ACC112 (cell line): ENCODE data around the gene GDPGP1.

Experiments used
- H2AFZ ChIP-seq: fragments of 200-600 bp; sonication (generic); one replicate; pipeline ENCODE4 v1.6.0; 2017; ENCODE audit warnings: antibody characterized with exemption, low read length; ENCODE audit not compliant: unreplicated experiment
- H3K27ac ChIP-seq: fragments of 200-600 bp; sonication (generic); 2 replicates; pipeline ENCODE4 v1.5.1; 2014; ENCODE audit warnings: low read depth, mild to moderate bottlenecking, antibody characterized with exemption, low read length, moderate library complexity
- H3K27me3 ChIP-seq: fragments of 200-600 bp; sonication (generic); 2 replicates; pipeline ENCODE4 v1.6.1; 2014; ENCODE audit warnings: mild to moderate bottlenecking, antibody characterized with exemption, low read length, moderate library complexity, mixed read lengths; ENCODE audit not compliant: insufficient read depth
- H3K36me3 ChIP-seq: fragments of 200-600 bp; sonication (generic); 2 replicates; pipeline ENCODE4 v1.6.1; 2016; ENCODE audit warnings: mild to moderate bottlenecking, antibody characterized with exemption, low read length, moderate library complexity, mixed read lengths; ENCODE audit not compliant: insufficient read depth
- H3K4me1 ChIP-seq: fragments of 200-600 bp; sonication (generic); one replicate; pipeline ENCODE4 v1.6.1; 2016; ENCODE audit warnings: low read length, mixed read lengths; ENCODE audit not compliant: insufficient read depth, unreplicated experiment, control insufficient read depth
- H3K4me3 ChIP-seq: fragments of 200-600 bp; sonication (generic); 2 replicates; pipeline ENCODE4 v1.5.1; 2014; ENCODE audit warnings: mild to moderate bottlenecking, low read depth, low read length
- H3K79me2 ChIP-seq: fragments of 200-600 bp; sonication (generic); one replicate; pipeline ENCODE4 v1.6.0; 2016; ENCODE audit warnings: low read length; ENCODE audit not compliant: control insufficient read depth, unreplicated experiment, insufficient read depth

GDPGP1 gene

GRCh38 chr15:90213818-90214204, 20.2 kb upstream of the GDPGP1 start:
- Histone ChIP-seq H3K27ac (no peak overlapping the region), H3K36me3 (no peaks in the 10 kb centered on the region), H3K79me2 (peaks cover 2% of the 10 kb centered on the region), H3K4me1 (peaks cover 17% of the 10 kb centered on the region), H3K4me3 (no peak overlapping the region), H2AFZ (no peak overlapping the region), H3K27me3 (no peaks in the 10 kb centered on the region)

- Histone ChIP-seq H3K36me3 (no peaks in the 10 kb centered on the region), H3K79me2 (peaks cover 2% of the 10 kb centered on the region)
Observed at GRCh38 chr15:90214553-90215196, 19.3 kb upstream of the GDPGP1 start.

GRCh38 chr15:90217671-90218394, 16.2 kb upstream of the GDPGP1 start:
- no peak overlapping the region for H3K27ac ChIP-seq
- no peak overlapping the region for H3K4me3 ChIP-seq
- peaks cover 4% of the 10 kb centered on the region for H3K4me1 ChIP-seq
- no peaks in the 10 kb centered on the region for H3K79me2 ChIP-seq
- H3K36me3 ChIP-seq, result no peaks in the 10 kb centered on the region
- no peaks in the 10 kb centered on the region for H3K27me3 ChIP-seq
- no peak overlapping the region for H2AFZ ChIP-seq

More at GRCh38 chr15:90214553-90215196, 19.3 kb upstream of the GDPGP1 start:
- no peak overlapping the region for H2AFZ ChIP-seq
- no peak overlapping the region for H3K4me3 ChIP-seq
- H3K4me1 ChIP-seq, result peaks cover 17% of the 10 kb centered on the region
- H3K27me3 ChIP-seq, result no peaks in the 10 kb centered on the region
- no peak overlapping the region for H3K27ac ChIP-seq

- no peak overlapping the region for H3K4me3 ChIP-seq
- H3K36me3 ChIP-seq, result no peaks in the 10 kb centered on the region
- H3K79me2 ChIP-seq, result no peaks in the 10 kb centered on the region
- H3K27me3 ChIP-seq, result no peaks in the 10 kb centered on the region
- no peak overlapping the region for H3K27ac ChIP-seq
- H3K4me1 ChIP-seq, result peaks cover 4% of the 10 kb centered on the region
- no peak overlapping the region for H2AFZ ChIP-seq
Observed at GRCh38 chr15:90219421-90220141, 14.4 kb upstream of the GDPGP1 start.

GRCh38 chr15:90221246-90221900, 12.6 kb upstream of the GDPGP1 start:
- no peaks in the 10 kb centered on the region for H3K79me2 ChIP-seq
- no peaks in the 10 kb centered on the region for H3K36me3 ChIP-seq
- H3K27me3 ChIP-seq, result no peaks in the 10 kb centered on the region
- H3K27ac ChIP-seq, result no peak overlapping the region
- H2AFZ ChIP-seq, result no peak overlapping the region
- H3K4me1 ChIP-seq, result peaks cover 4% of the 10 kb centered on the region
- H3K4me3 ChIP-seq, result no peak overlapping the region

- Histone ChIP-seq H3K27me3 (no peaks in the 10 kb centered on the region), H3K36me3 (no peaks in the 10 kb centered on the region), H3K4me1 (peaks cover 4% of the 10 kb centered on the region), H3K4me3 (no peak overlapping the region), H3K27ac (no peak overlapping the region), H2AFZ (no peak overlapping the region), H3K79me2 (no peaks in the 10 kb centered on the region)
Observed at GRCh38 chr15:90222547-90222946, 11.5 kb upstream of the GDPGP1 start.

- Histone ChIP-seq H3K36me3 (no peaks in the 10 kb centered on the region), H3K27ac (no peak overlapping the region), H2AFZ (no peak overlapping the region), H3K27me3 (no peaks in the 10 kb centered on the region), H3K4me3 (no peak overlapping the region), H3K4me1 (peaks cover 4% of the 10 kb centered on the region), H3K79me2 (no peaks in the 10 kb centered on the region)
Observed at GRCh38 chr15:90223441-90224165, 10.4 kb upstream of the GDPGP1 start.

- Histone ChIP-seq H2AFZ (no peak overlapping the region), H3K79me2 (no peaks in the 10 kb centered on the region), H3K27me3 (no peaks in the 10 kb centered on the region), H3K27ac (no peak overlapping the region), H3K4me3 (no peak overlapping the region), H3K36me3 (peaks cover under 1% of the 10 kb centered on the region; the same call in 1 of the 2 replicates), H3K4me1 (peaks cover 4% of the 10 kb centered on the region)
Observed at GRCh38 chr15:90225047-90225446, 9.0 kb upstream of the GDPGP1 start.

- peaks cover 4% of the 10 kb centered on the region for H3K4me1 ChIP-seq
- H3K27ac ChIP-seq, result no peak overlapping the region
- peaks cover 3% of the 10 kb centered on the region; the same call in 1 of the 2 replicates for H3K36me3 ChIP-seq
Observed at GRCh38 chr15:90225504-90226234, 8.3 kb upstream of the GDPGP1 start.

More at GRCh38 chr15:90225504-90226234, 8.3 kb upstream of the GDPGP1 start:
- Histone ChIP-seq H3K4me3 (no peak overlapping the region), H3K27me3 (no peaks in the 10 kb centered on the region), H2AFZ (no peak overlapping the region), H3K79me2 (peaks cover 3% of the 10 kb centered on the region)
